GM21367 (cell line): ENCODE data around the gene WDR53.
"Not testable (repeated sequence)": the region's sequence is repeated elsewhere in the genome, so short reads cannot be mapped to it uniquely, and the experiment has no call there.

ENCODE experiments used
- ATAC-seq: cut with Tn5 transposase; IDR thresholded peaks from one replicate; pipeline ENCODE4 v1.9.1; 2021; ENCODE audit not compliant: unreplicated experiment

Gene WDR53

DNA sequence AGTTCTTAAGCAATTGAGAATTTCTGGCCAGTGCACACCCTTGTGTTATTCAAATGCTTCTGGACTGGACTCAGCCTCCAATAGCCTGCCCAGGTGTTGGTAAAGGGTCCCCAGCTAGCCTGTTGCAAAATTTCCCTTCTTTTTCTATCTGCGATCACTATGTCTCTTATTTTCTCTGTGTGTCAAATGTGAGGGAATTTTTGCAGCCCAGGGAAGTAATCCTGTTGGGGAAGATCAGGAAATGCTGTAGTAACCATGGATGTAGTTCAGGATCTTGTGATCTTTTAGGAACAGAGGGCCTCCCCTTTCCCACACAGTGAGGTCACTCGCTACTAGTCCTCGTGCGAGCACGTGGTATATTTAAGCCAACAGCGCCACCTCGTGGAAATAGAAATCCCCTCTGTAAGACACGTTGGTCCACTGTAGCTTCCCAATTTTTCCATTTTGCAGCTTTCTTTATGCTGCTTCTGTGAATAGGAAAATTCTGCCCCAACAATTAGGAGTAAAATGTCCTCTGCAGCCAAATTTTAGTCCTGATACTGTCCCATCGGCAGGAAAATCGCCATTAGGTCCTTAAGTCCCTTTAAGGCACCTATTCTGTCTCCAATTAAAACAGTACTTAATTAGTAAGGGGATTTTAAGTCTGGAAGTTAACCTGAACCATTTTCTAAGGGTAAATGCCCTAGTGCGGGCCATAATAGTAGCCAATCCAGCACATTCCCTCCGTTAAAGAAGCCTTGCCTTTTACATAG, 49.2 kb downstream of the WDR53 start:
- no peak for ATAC-seq

DNA sequence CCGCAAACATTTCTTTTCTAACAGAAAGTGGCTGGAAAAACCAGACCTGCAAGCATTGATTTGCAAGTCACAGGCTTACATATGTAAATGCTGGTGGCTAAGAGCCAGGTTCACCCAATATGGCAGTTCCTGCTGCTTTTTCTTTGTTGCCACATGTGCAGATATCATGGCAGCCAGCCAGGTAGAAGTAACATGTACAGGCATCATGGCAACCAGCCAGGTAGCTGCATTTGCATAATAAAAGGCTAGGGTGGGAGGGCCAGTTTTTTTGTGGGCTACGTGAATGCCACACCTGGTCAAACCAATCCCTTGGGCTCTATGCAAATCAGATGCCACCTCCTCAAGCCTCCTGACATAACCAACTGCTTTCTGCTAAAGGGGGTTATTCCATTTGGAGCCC, 50.4 kb downstream of the WDR53 start:
- no peak for ATAC-seq

DNA sequence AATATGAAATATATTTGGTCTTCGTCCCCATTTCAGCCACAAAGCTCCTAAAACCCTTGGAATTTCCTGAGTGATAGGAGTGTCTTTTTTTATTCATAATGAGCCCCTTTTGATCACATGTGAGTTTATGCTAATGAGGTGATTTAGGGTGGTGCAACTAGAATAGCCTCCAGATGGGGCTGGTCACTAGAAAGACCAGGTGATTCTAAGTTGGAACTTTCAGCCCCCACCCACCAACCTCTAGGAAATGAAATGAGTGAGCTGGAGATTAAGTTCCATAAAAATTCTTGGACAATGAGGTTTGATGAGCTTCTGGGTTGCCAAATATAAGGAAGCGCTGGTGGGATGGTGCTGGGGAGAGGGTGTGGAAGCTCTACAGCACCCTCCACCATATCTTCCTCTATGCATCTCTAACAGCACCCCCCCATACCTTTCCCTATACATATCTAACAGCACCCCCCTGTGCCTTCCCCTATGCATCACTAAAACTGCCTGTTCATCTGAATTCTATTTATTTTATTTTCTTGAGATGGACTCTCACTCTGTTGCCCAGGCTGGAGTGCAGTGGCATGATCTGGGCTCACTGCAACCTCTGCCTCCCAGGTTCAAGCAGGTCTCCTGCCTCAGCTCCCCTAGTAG, 51.1 kb downstream of the WDR53 start:
- no peak for ATAC-seq

DNA sequence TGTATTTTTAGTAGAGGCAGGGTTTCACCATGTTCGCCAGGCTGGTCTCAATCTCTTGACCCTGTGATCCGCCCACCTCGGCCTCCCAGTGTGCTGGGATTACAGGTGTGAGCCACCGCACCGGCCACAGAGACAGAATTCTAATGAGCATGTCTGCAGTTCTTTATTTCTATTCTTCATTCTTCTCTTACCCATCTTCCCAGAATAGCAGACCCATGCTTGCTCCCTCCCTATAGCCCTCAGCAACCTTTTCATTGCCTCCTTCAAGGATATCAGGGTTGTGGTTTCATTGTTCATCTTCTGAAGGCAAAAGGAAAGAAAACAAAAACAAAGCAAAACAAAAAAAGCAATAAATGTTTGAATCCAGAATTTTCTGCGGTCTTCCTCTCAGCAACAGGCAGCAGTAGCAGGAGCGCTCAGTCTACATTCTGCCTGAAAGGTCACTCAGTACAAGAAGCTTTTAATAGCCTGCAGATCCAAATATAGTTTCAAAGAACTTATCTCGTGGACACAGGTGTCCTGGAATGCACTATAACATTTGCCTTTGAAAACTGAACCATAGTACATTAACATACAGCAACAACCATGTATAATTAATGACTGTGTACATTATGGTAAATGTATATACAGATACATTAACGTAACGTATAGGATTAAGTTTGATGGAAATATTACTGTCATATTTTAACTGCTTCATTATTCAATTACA, 53.3 kb downstream of the WDR53 start, which contains the start of gene SMCO1:
TSS of gene SMCO1 (minus strand) at position 434 of the 709 bp plus-strand sequence. CDS start at position 297, 137 bp downstream.
- no peak for ATAC-seq

DNA sequence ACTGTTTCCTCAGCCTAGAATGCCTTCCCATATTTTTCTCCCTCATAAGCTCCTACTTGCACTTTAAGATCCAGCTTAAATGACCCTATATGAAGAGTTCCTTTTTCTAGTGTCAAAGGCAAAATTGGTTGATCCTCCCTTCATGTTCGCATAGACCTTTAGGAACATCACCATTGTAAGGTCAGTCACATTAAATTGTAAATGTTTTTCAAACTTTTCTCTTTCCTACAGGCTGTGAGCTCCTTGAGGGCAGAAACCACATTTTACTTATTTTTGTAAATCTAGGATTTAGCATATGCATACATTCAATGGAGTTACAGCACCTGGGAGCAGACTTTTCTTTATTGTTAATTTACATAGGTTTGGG, 54.0 kb downstream of the WDR53 start:
- no peak for ATAC-seq

DNA sequence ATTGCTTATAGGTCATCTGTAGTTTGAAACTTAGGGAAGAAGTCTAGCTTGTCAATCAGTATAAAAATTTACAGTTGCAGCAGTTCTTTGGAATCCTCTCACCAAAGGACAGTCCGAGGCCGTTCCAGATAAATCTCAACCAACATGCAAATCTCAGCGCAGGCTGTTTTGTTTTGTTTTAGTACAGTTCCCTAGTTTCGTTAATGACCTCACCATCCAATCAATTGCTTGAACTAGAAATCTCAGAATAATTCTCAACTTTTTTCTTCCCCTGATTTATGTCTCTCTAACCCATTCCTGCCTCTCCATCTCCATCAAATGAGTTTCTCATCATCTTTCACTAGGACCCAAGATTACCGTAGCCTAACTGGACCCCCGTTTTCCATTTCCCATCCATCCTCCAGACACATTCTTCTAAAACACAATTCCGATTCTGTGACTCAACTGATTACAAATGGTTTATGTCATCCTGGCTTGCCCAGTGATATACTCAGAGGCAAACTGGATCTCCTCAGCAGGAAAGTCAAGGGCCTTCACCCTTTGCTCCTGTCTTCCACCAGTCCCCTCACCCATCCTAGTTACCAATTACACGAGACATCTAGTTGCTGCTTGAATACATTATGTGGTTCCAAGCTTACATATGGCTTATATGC, 54.5 kb downstream of the WDR53 start:
- ATAC-seq = no peak

DNA sequence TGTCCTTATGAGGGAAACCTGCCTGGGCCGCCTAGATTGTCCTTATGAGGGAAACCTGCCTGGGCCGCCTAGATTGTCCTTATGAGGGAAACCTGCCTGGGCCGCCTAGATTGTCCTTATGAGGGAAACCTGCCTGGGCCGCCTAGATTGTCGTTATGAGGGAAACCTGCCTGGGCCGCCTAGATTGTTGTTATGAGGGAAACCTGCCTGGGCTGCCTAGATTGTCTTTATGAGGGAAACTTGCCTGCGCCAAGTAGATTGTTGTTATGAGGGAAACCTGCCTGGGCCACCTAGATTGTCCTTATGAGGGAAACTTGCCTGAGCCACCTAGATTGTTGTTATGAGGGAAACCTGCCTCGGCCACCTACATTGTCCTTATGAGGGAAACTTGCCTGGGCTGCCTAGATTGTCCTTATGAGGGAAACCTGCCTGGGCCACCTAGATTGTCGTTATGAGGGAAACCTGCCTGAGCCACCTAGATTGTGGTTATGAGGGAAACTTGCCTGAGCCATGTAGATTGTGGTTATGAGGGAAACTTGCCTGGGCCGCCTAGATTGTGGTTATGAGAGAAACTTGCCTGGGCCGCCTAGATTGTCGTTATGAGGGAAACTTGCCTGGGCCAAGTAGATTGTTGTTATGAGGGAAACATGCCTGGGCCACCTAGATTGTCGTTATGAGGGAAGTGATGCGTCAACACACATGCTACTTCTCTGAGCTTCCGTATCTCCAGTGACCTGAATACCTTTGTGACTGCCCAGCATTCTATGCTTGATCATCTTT, 56.5 kb downstream of the WDR53 start:
- not testable (repeated sequence) for ATAC-seq

DNA sequence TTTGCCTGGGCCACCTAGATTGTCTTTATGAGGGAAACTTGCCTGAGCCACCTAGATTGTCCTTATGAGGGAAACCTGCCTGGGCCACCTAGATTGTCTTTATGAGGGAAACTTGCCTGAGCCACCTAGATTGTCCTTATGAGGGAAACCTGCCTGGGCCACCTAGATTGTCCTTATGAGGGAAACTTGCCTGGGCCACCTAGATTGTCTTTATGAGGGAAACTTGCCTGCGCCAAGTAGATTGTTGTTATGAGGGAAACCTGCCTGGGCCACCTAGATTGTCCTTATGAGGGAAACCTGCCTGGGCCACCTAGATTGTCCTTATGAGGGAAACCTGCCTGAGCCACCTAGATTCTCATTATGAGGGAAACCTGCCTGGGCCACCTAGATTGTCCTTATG, 57.2 kb downstream of the WDR53 start:
- ATAC-seq = not testable (repeated sequence)

DNA sequence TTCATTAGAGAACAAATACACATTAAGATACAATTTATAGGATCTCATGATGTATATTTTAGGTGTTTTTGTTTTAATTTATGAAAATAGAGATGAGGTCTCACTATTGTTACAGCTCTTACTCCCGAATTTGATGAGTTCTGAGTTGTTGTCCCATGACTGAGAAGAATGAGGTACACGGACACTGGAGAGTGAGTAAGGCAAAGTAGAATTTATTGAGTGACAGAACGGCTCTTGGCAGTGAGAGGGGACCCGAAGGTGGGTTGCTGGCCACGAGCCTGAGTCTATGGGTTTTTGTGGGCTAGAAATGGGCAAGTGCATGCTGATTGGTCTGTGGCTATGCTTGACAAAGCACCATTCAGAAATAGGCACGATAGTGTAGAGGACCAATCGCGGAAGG, 61.7 kb downstream of the WDR53 start:
- no peak for ATAC-seq

DNA sequence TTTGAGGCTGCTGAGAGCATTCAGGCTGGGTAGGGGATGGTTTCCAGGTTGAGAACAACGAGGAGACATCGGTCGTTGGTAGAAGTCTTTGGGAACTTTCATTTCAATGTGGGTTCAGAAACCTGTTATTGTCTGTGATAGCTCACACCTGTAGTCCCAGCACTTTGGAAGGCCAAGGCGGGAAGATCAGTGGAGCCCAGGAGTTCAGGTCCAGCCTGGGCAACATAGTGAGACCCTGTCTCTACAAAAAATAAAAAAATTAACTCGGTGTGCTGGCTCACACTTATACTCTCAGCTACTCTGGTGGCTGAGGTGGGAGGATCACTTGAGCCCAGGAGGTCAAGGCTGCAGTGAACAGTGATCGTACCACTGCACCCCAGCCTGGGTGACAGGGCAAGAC, 63.8 kb downstream of the WDR53 start:
- ATAC-seq = no peak
